ENCODE data around the gene RANBP3. TPM values are rescaled to one million over a fixed set of nuclear protein-coding genes. Genes with fewer than 3 reads are reported as not detected.
"Not testable (repeated sequence)": the region's sequence is repeated elsewhere in the genome, so short reads cannot be mapped to it uniquely, and the experiment has no call there.

The RANBP3 gene, protein sequence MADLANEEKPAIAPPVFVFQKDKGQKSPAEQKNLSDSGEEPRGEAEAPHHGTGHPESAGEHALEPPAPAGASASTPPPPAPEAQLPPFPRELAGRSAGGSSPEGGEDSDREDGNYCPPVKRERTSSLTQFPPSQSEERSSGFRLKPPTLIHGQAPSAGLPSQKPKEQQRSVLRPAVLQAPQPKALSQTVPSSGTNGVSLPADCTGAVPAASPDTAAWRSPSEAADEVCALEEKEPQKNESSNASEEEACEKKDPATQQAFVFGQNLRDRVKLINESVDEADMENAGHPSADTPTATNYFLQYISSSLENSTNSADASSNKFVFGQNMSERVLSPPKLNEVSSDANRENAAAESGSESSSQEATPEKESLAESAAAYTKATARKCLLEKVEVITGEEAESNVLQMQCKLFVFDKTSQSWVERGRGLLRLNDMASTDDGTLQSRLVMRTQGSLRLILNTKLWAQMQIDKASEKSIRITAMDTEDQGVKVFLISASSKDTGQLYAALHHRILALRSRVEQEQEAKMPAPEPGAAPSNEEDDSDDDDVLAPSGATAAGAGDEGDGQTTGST
- total RNA-seq (2014; rRNA removed; shearing (Covaris generic)) = 74.8 and 76.5 TPM in 2 replicates

- peak within 1 kb of the TSS; percentile 64 for H3K27ac ChIP-seq
- no peaks in the 10 kb centered on the region for H3K9me3 ChIP-seq (replicated peaks)
- no peaks in the 10 kb centered on the region for H3K27me3 ChIP-seq
- DNase-seq = peak; percentile 99
- peaks cover 8% of the 10 kb centered on the region for H3K4me1 ChIP-seq
- H3K4me3 ChIP-seq = peak within 1 kb of the TSS; percentile 94
- H3K36me3 ChIP-seq = no peaks in the 10 kb centered on the region; the same call in 1 of the 2 replicates
Observed at GRCh38 chr19:5977785-5978605, at the start of gene RANBP3. TSS of gene RANBP3 (minus strand) at chr19:5978140. CDS start at chr19:5978082, 58 bp downstream.

DNA sequence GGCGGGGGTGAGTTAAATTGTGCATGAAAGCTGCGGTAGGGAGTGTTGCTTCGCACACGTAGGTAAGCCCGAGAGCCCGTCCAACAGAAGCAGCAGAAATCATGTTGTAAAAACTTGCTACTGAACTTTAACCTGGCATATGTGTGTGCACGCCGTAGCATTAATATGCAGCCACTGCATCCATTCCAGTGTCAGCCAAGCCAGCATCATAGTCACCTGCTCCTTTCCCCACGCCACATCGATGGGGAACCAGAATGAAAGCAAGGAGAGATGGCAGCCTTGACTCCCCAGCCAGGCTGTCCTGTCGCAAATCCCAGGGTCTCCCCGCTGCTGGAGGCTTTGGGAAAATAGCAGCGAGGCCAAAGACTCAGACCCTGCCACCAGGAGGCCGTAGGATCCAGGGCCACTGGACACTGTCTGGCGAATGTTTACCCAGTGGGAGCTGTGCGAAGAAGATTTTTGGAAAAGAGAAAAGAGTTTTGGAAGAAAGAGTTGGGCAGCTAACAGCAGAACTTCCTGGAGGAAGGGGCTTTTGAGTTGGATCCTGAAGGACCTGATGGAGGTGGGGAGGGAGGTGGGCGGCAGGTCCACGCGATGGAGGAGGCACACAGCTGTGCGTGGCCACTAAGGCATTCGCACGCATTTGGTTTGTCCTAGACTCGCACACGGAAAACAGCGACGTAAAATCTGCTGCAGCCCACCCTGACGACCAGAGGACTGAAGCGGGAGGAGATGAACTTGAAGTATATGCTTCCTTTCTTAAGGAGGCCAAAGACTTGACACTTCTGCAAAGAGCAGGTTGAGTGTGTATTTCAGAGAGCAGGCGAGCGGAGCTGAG lies 48.7 kb upstream of the RANBP3 start:
- no peaks in the 10 kb centered on the region for H3K27me3 ChIP-seq
- no peaks in the 10 kb centered on the region for H3K36me3 ChIP-seq
- H3K4me3 ChIP-seq = no peak overlapping the region
- H3K4me1 ChIP-seq = no peaks in the 10 kb centered on the region
- H3K9me3 ChIP-seq (replicated peaks) = no peaks in the 10 kb centered on the region
- no peak for DNase-seq
- H3K27ac ChIP-seq = no peak overlapping the region

DNA sequence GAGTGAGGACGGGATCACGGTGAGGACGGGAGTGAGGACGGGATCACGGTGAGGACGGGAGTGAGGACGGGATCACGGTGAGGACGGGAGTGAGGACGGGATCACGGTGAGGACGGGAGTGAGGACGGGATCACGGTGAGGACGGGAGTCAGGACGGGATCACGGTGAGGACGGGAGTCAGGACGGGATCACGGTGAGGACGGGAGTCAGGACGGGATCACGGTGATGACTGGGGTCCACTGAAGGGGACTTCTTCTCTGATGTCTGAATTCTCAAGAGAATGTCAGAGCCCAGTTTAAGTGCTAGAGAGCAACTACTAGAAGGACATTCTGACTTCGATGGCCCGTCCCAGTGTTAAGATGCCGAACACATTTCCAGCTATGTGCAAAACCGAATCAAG lies 46.8 kb upstream of the RANBP3 start:
- not testable (repeated sequence) for DNase-seq; H3K4me3 ChIP-seq; H3K27ac ChIP-seq; H3K4me1 ChIP-seq; H3K36me3 ChIP-seq; H3K9me3 ChIP-seq (replicated peaks); H3K27me3 ChIP-seq

- Histone ChIP-seq H3K9me3 (replicated peaks) (no peaks in the 10 kb centered on the region), H3K27ac (no peak overlapping the region)
- no peak for DNase-seq
Observed at GRCh38 chr19:6023936-6024335, 46.0 kb upstream of the RANBP3 start.

GRCh38 chr19:6023085-6023682 lies 45.2 kb upstream of the RANBP3 start:
- Histone ChIP-seq H3K27ac (no peak overlapping the region), H3K36me3 (no peaks in the 10 kb centered on the region), H3K27me3 (no peaks in the 10 kb centered on the region), H3K4me1 (no peaks in the 10 kb centered on the region), H3K9me3 (replicated peaks) (no peaks in the 10 kb centered on the region), H3K4me3 (no peak overlapping the region)
- DNase-seq = no peak

More at GRCh38 chr19:6023936-6024335, 46.0 kb upstream of the RANBP3 start:
- H3K27me3 ChIP-seq = no peaks in the 10 kb centered on the region
- no peak overlapping the region for H3K4me3 ChIP-seq
- H3K4me1 ChIP-seq = no peaks in the 10 kb centered on the region
- H3K36me3 ChIP-seq = no peaks in the 10 kb centered on the region

DNA sequence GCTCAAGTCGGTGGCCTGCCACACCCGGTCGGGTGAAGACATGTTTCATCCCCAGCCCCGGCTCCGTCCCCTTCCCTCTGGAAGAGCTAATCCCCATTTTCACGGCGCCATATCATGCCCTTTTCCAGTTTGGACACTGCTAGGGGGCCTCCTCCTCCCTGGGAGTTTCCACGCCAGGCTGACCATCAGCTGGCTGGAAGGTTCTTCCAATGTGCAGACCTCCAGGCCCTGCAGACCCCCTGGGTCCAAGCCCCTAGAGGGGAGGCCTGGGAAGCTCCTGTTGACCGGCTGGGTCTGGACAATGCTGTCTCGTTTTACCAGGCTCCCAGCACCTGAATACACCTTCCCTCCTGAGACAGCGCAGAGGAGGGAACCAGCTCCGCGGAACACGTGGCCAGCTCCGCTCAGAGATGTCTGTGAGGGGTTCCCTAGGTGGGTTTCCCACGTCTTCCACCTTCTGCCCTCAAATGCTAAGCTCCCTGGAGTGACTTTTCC lies 44.7 kb upstream of the RANBP3 start:
- Histone ChIP-seq H3K27me3 (no peaks in the 10 kb centered on the region), H3K4me3 (no peak overlapping the region), H3K4me1 (no peaks in the 10 kb centered on the region), H3K36me3 (no peaks in the 10 kb centered on the region), H3K27ac (no peak overlapping the region), H3K9me3 (replicated peaks) (no peaks in the 10 kb centered on the region)
- no peak for DNase-seq

- Histone ChIP-seq H3K27ac (no peak overlapping the region), H3K9me3 (replicated peaks) (no peaks in the 10 kb centered on the region), H3K27me3 (no peaks in the 10 kb centered on the region), H3K4me1 (no peaks in the 10 kb centered on the region), H3K4me3 (no peak overlapping the region), H3K36me3 (no peaks in the 10 kb centered on the region)
- peak; percentile 85 to 91 for DNase-seq
Observed at GRCh38 chr19:6021878-6022569, 44.1 kb upstream of the RANBP3 start.

- Histone ChIP-seq H3K4me1 (no peaks in the 10 kb centered on the region), H3K27me3 (no peaks in the 10 kb centered on the region), H3K4me3 (no peak overlapping the region), H3K27ac (no peak overlapping the region), H3K9me3 (replicated peaks) (no peaks in the 10 kb centered on the region), H3K36me3 (no peaks in the 10 kb centered on the region)
- DNase-seq = no peak
Observed at GRCh38 chr19:6020972-6021805, 43.2 kb upstream of the RANBP3 start.

DNA sequence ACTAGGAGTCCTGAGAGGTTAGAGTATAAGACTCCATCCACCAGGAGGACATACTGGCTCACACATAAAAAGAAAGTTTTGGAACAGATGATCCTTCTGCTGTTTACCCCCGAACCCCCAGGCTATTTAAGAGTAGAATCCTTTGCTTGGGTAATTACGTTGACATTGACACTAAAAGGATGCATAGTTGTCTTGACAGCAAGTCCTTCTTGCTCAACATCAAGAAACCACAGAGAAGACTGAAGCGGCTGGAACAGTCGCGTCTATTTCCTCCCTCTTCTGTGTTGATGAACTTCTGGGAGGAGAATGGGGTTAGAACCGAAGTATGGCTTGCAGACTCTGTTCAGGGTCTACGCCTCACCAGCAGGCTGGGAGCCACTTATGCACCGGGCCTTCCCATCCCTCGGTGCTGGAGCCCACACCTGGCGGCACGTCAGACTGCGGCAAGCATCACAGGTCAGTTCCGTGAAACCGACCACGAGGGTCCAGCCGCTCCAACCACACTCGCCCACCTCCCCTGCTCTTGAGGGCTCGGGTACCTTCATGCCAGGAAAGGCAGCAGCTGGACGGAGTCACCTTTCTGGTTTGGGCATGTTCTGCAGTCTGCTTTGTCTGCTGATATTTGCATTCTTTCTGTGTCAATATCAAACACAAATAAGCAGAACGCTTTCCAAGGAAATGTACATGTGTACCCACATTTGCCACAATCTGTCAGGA lies 42.4 kb upstream of the RANBP3 start:
- DNase-seq = no peak

GRCh38 chr19:6018786-6019185 lies 40.8 kb upstream of the RANBP3 start:
- H3K27me3 ChIP-seq = no peaks in the 10 kb centered on the region
- H3K27ac ChIP-seq = no peak overlapping the region
- H3K36me3 ChIP-seq = no peaks in the 10 kb centered on the region
- peak in 1 of 2 experiments; percentile 28 for DNase-seq
- H3K4me3 ChIP-seq = no peak overlapping the region
- H3K9me3 ChIP-seq (replicated peaks) = no peaks in the 10 kb centered on the region
- peaks cover 11% of the 10 kb centered on the region for H3K4me1 ChIP-seq

More for the DNA sequence above, 42.4 kb upstream of the RANBP3 start:
- H3K36me3 ChIP-seq = no peaks in the 10 kb centered on the region
- no peak overlapping the region for H3K27ac ChIP-seq
- no peaks in the 10 kb centered on the region for H3K4me1 ChIP-seq
- H3K4me3 ChIP-seq = no peak overlapping the region
- no peaks in the 10 kb centered on the region for H3K9me3 ChIP-seq (replicated peaks)
- H3K27me3 ChIP-seq = no peaks in the 10 kb centered on the region

DNA sequence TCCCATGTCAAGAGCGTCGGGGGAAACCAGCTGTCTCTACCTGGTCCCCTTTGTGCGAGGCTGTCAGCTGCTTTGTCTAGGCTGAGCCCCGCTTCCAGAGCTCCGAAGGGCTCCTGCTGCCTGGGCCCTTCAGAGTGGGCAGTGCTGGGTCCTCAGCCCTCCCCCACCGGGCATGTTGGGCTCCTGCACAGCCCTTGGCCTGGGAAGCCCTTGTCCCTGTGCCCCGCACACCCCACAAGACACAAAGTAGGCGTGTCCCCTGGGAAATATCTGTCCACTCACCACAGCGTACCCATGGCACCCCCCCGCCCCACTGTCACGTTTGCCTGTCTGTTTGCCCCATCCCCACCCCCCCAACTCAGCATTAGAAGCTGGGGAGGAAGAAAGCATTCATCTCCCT lies 39.6 kb upstream of the RANBP3 start:
- H3K27ac ChIP-seq = no peak overlapping the region
- H3K9me3 ChIP-seq (replicated peaks) = no peaks in the 10 kb centered on the region
- peaks cover 11% of the 10 kb centered on the region for H3K4me1 ChIP-seq
- no peaks in the 10 kb centered on the region for H3K36me3 ChIP-seq
- H3K27me3 ChIP-seq = no peaks in the 10 kb centered on the region
- H3K4me3 ChIP-seq = no peak overlapping the region
- peak in 1 of 2 experiments; percentile 17 for DNase-seq

DNA sequence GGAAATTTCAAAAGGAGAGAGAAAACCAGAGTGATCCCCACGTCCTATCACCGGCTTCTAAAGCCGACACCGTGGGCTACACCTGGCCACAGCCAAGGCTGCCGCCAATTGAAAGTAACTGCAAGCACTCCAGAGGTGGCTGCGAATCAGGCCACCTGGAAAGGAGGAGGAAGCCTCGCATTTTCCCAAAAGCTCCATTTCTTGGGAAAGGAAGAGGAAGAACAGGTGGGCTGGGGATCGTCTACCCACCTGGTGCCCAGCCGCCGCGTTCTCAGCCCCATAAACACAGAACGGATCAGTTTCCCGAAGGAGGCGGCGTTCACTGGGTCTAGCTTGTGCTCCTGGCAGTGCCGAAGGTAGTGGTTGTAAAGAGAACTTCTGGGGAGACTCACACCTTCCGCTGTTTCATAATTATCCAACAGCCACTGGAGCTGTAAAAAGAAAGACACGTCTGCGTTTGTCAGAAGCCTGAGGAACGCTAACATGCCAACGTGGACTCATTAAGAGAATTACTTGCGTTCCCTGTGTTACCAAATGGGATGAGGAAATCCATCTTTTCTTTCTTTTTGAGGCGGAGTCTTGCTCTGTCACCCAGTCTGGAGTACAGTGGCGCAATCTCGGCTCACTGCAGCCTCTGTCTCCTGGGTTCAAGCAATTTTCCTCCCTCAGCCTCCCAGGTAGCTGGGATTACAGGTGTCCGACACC lies 38.1 kb upstream of the RANBP3 start:
- no peak for DNase-seq
- Histone ChIP-seq H3K4me3 (no peak overlapping the region), H3K36me3 (no peaks in the 10 kb centered on the region), H3K9me3 (replicated peaks) (no peaks in the 10 kb centered on the region), H3K27me3 (no peaks in the 10 kb centered on the region), H3K27ac (no peak overlapping the region), H3K4me1 (peaks cover 19% of the 10 kb centered on the region)

Measured in SJCRH30 (cell line).